Heart right ventricle (tissue), 16 donors: Measurements from ENCODE around the gene EHD1. TPM values are rescaled to one million over a fixed set of nuclear protein-coding genes. Genes with fewer than 3 reads are reported as not detected.

ENCODE experiments used
- ATAC-seq, 8 donors: fragments of 200-7000 bp; cut with Tn5 transposase; one replicate each; pipeline ENCODE4 v1.9.1; 2020; ENCODE audit warnings: mild to moderate bottlenecking in 8 of 8, moderate library complexity in 8 of 8, moderate number of reproducible peaks in 1 of 8
- DNase-seq, 2 donors: peaks; one replicate each; pipeline ENCODE4 v3.0.0-alpha.2; 2020
- H3K27ac ChIP-seq, 10 donors: fragments of 200-600 bp; sonication (generic) in 2 of 10; one replicate each; pipeline versions ENCODE4 v1.5.0 to v1.8.0; 2020 to 2022; ENCODE audit warnings: mild to moderate bottlenecking in 3 of 10
- H3K27me3 ChIP-seq, 7 donors: fragments of 200-600 bp; one replicate each; pipeline ENCODE4 v1.8.0; 2021 to 2022; ENCODE audit warnings: mild to moderate bottlenecking in 2 of 7
- H3K36me3 ChIP-seq, 9 donors: fragments of 200-600 bp; sonication (generic) in 1 of 9; one replicate each; pipeline versions ENCODE4 v1.5.0 to v1.8.0; 2020 to 2022; ENCODE audit warnings: mild to moderate bottlenecking in 2 of 9
- H3K4me1 ChIP-seq, 9 donors: fragments of 200-600 bp; sonication (generic) in 1 of 9; one replicate each; pipeline versions ENCODE4 v1.5.0 to v1.8.0; 2020 to 2022; ENCODE audit warnings: mild to moderate bottlenecking in 4 of 9
- H3K4me3 ChIP-seq, 10 donors: fragments of 200-600 bp; sonication (generic) in 2 of 10; one replicate each; pipeline versions ENCODE4 v1.5.0 to v1.8.0; 2020 to 2022; ENCODE audit warnings: mild to moderate bottlenecking in 7 of 10, moderate library complexity in 2 of 10
- H3K9me3 ChIP-seq, 11 donors: fragments of 200-600 bp in 10 of 11; sonication (generic) in 2 of 11; one replicate each; pipeline versions ENCODE4 v1.5.0 to v1.8.0; 2013 to 2022; ENCODE audit warnings: mild to moderate bottlenecking in 2 of 11, control low read depth in 1 of 11, moderate library complexity in 1 of 11
- WGBS, 2 donors: extraction: QIAGEN DNeasy Blood & Tissue Kit; methylation state at CpG; one replicate each; pipeline ENCODE4 v1.1.7; 2013; ENCODE audit warnings: inconsistent platforms in 1 of 2; 5-methylcytosine and 5-hydroxymethylcytosine counted together
- intact Hi-C, 10 donors: fragments of 100-400 bp; cut with DNase I; formaldehyde crosslinking; loops; one replicate each; pipeline versions ENCODE4 v1.11.1 to v1.14.2; 2022
- polyA plus RNA-seq, 2 donors: library from polyadenylated mRNA; stranded (reverse); fragments of 200-250 nt; gene quantifications; one replicate each; pipeline ENCODE4 v1.2.3, GENCODE V29; 2013
- total RNA-seq, 10 donors: library from RNA; stranded (reverse); fragmentation: NEBNext Ultra II Directional in 3 of 10; extraction: Animal tissue kit (Norgen Biotek cat#: 25700) in 3 of 10; gene quantifications; one replicate each; pipeline versions ENCODE4 v1.2.1 to v1.2.4, GENCODE V29; 2021 to 2023
- TF ChIP-seq, protein P1 (sequence below), 9 donors: fragments of 200-600 bp; sonication (generic) in 2 of 9; IDR thresholded peaks; one replicate each; pipeline versions ENCODE4 v1.5.0 to v1.8.0; 2021 to 2022; ENCODE audit warnings: antibody characterized with exemption in 9 of 9, mild to moderate bottlenecking in 5 of 9, moderate library complexity in 1 of 9
- donor health status: Arrhythmogenic right ventricular cardiomyopathy.
- donor health status: ischemic (EF 13 %, LVEDD 7.1; RV severe dilation, severe dysfunction).
- donor health status: healthy with polysubstance abuse.
- donor health status: DM: no; HTN: yes; CAD: no.
- donor health status: DM: no; HTN: no; CAD: no.
- donor health status: ischemic (EF 25% LVEDD 6.9; RV normal size, moderate dysfunction).
- donor health status: ischemic (EF 25% LVEDD 5.7; RV mildly dilated, moderate dysfunction).
- donor health status: healthy.
- donor health status: DM: yes; HTN: yes; CAD: no.
- donor health status: Ischemic cardiomyopathy.
- donor health status: ischemic (EF 35%, LVEDD 5.7; RV mildly dilated, moderate dysfunction).
- donor health status: nonischemic (EF 11% LVEDD 7.7; RV severe dilation, severe dysfunction).
- donor health status: DM: yes; HTN: yes; CAD: no.
- donor health status: PGD.
- donor health status: ischemic (EF 29% LVEDD 5.4; RV normal size, mild dysfunction).
- donor health status: nonischemic (EF 23%, LVEDD 6.1; RV moderate dilation, normal function).

Gene EHD1
- total and polyA plus RNA-seq, 12 donors: 26.0 to 73.1 (median 41.1) TPM

DNA sequence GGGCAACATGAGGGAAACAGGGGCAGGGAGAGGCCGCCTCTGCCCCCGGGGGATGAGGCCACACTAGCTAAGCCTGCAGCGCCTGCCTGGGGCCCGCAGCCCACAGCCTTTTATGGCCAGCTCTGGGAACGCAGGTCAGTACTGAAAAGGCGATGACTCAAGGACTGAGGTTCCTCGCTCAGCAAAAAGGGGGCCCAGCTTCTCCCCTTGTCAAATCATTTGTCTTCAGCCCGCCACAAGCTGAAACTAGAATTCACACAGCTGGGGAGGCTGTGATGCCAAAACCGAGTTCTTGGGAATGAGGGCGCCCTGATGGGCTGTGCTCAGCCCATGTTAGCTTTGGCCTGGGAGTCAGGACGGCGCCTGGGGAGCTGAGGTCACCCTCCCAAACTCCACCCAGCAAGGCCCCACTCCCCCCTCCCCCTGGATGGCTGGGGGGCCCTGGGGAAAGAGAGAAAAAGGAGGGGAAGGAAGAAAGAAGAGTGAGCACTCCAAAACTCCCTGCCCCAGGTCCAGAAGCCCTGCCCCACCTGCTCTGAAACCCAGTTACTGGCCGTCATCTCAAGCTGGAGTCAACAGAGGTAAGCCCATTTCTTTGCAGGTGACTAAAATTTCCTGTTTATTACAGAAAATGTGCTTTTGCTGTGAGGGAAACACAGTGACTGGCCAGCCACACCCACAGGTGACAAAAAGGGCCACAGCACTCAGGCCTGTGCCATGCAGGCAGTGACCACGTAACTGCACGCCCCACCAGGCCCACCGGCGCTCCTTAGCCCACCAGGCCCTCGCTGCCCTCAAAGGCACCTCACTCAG is 13.7 kb downstream of the EHD1 start:
- WGBS, 2 donors: 38 to 46% methylated on average over 18 of the region's 18 CpGs
- peak overlapping the region; percentile 76 to 96 (median 94) for H3K27ac ChIP-seq
- intact Hi-C loops: no loop called here
- H3K27me3 ChIP-seq: no peaks in the 10 kb centered on the region
- H3K4me3 ChIP-seq: peak overlapping the region in 9 of 10 donors; percentile 0 to 36 (median 22)
- TF ChIP-seq, protein P1, sequence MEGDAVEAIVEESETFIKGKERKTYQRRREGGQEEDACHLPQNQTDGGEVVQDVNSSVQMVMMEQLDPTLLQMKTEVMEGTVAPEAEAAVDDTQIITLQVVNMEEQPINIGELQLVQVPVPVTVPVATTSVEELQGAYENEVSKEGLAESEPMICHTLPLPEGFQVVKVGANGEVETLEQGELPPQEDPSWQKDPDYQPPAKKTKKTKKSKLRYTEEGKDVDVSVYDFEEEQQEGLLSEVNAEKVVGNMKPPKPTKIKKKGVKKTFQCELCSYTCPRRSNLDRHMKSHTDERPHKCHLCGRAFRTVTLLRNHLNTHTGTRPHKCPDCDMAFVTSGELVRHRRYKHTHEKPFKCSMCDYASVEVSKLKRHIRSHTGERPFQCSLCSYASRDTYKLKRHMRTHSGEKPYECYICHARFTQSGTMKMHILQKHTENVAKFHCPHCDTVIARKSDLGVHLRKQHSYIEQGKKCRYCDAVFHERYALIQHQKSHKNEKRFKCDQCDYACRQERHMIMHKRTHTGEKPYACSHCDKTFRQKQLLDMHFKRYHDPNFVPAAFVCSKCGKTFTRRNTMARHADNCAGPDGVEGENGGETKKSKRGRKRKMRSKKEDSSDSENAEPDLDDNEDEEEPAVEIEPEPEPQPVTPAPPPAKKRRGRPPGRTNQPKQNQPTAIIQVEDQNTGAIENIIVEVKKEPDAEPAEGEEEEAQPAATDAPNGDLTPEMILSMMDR (IDR thresholded peaks at IDR 0.05): no peak
- DNase-seq: peak; percentile 75 to 79
- peak; percentile 66 to 80 (median 73) for ATAC-seq
- peaks cover 0 to 41% (median 5%) of the 10 kb centered on the region in 9 donors for H3K36me3 ChIP-seq
- no peaks in the 10 kb centered on the region for H3K9me3 ChIP-seq
- peaks cover 57 to 100% (median 93%) of the 10 kb centered on the region in 9 donors for H3K4me1 ChIP-seq

DNA sequence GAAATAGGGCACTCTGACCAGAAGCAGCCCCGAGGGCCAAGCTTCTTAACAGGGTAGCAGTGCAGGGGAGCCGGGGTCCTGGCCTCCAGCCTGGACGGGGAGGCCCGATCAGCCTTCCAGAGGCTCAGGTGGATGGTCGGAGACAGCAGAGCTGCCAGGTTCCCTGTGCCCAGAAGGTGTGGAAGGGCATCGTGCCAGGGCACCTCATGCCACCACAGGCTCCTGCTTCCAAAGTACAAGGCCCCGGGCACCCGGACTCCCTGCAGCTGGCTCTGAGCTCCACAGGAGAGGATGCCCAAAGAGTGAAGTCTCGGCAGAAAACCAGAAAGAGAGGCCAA is 14.3 kb downstream of the EHD1 start:
- peak overlapping the region; percentile 76 to 96 (median 94) for H3K27ac ChIP-seq
- peaks cover 0 to 42% (median 9%) of the 10 kb centered on the region in 9 donors for H3K36me3 ChIP-seq
- WGBS, 2 donors: 38 to 46% methylated on average over 9 of the region's 9 CpGs
- ATAC-seq (peak in 7 of 8 donors; percentile 1 to 20 (median 6)), DNase-seq (no peak)
- TF ChIP-seq, protein P1 (IDR thresholded peaks at IDR 0.05): no peak
- no peaks in the 10 kb centered on the region for H3K9me3 ChIP-seq
- no peaks in the 10 kb centered on the region for H3K27me3 ChIP-seq
- intact Hi-C loops: no loop called here
- H3K4me1 ChIP-seq: peaks cover 53 to 100% (median 93%) of the 10 kb centered on the region in 9 donors
- H3K4me3 ChIP-seq: peak overlapping the region in 8 of 10 donors; percentile 1 to 36 (median 21)

DNA sequence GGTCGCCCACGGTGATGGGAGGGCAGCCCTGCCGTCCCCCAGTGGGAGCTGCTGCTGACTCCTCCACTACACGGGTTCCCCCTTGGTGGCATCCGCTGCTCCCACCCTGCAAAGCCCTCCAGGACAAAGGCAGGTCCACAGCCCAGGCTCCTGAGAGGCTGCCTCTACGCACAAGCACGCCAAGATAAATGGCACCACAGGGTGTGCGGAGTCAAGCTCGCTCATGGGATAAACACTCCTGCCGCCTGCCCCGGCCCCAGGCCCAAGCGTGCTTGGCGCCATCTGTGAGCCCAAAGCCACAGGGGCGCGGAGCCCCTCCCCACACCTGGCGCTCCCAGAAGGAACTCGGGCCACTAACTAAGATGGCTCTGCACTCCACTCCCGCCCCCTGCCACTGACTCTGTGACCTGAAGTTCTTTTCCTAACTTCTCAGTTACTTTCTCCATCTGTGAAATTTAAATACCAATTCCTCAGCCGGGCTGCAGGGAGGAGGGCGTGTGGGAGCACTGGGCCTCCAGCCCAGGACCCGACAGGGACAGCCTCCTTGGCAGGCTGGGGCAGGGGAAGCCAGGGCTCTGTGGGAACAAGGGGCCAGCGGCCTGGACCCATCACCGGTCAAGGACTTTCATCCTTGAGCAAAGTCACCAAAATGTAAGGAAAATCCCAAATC is 14.9 kb downstream of the EHD1 start:
- intact Hi-C loops: no loop called here
- WGBS, 2 donors: 53 to 55% methylated on average over 23 of the region's 23 CpGs
- DNase-seq (peak in 1 of 2 donors; percentile 68), ATAC-seq (peak in 7 of 8 donors; percentile 23 to 61 (median 50))
- Histone ChIP-seq H3K4me3 (peak overlapping the region in 8 of 10 donors; percentile 0 to 36 (median 21)), H3K9me3 (no peaks in the 10 kb centered on the region), H3K4me1 (peaks cover 54 to 100% (median 93%) of the 10 kb centered on the region in 9 donors), H3K27ac (peak overlapping the region; percentile 76 to 96 (median 94)), H3K36me3 (peaks cover 0 to 42% (median 11%) of the 10 kb centered on the region in 9 donors), H3K27me3 (no peaks in the 10 kb centered on the region)
- TF ChIP-seq, protein P1 (IDR thresholded peaks at IDR 0.05): no peak

DNA sequence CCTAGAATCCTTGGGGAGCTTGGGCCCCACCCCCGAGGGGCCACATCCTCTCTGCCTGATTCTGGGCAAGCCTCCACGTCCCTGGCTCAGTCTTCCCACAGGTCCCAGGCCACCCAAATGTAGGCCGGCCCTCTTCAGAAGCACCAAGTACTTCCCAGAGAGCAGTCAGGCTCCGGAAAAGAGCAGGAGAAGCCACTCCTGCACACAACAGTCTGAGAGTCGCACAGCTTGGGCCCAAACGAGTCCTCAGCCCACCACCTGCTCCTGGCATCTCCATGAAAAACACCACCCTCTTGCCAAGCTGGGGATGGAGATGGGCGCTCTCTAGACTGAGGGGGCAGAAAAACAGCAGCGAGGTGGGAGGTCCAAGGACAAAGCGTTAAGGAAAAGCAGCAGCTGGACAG is 15.4 kb downstream of the EHD1 start:
- Histone ChIP-seq H3K27me3 (no peaks in the 10 kb centered on the region), H3K36me3 (peaks cover 0 to 42% (median 11%) of the 10 kb centered on the region in 9 donors), H3K9me3 (no peaks in the 10 kb centered on the region), H3K4me3 (peak overlapping the region in 7 of 10 donors; percentile 0 to 36 (median 19)), H3K4me1 (peaks cover 49 to 100% (median 92%) of the 10 kb centered on the region in 9 donors), H3K27ac (peak overlapping the region; percentile 76 to 96 (median 94))
- intact Hi-C loops: no loop called here
- WGBS, 2 donors: 31 to 48% methylated on average over 9 of the region's 9 CpGs
- TF ChIP-seq, protein P1 (IDR thresholded peaks at IDR 0.05): no peak
- peak; percentile 75 to 82 for DNase-seq
- ATAC-seq: peak; percentile 0 to 51 (median 37)
